Choroid plexus epithelial cell (primary cell): Measurements from ENCODE around the gene BMP7.

ENCODE experiments used
- DNase-seq: peaks from one replicate; pipeline ENCODE4 v3.0.0-alpha.2; 2010; ENCODE audit warnings: low read depth
- H3K4me3 ChIP-seq: 2 replicates; pipeline ENCODE4 v1.5.1; 2011; ENCODE audit warnings: low read depth, mild to moderate bottlenecking, control low read depth, low read length, moderate library complexity
- TF ChIP-seq, protein P1 (sequence below): conservative IDR thresholded peaks from 2 replicates; pipeline ENCODE4 v1.5.1; 2011; ENCODE audit warnings: low read depth, mild to moderate bottlenecking, control low read depth, inconsistent platforms, low read length, moderate library complexity

The BMP7 gene

DNA sequence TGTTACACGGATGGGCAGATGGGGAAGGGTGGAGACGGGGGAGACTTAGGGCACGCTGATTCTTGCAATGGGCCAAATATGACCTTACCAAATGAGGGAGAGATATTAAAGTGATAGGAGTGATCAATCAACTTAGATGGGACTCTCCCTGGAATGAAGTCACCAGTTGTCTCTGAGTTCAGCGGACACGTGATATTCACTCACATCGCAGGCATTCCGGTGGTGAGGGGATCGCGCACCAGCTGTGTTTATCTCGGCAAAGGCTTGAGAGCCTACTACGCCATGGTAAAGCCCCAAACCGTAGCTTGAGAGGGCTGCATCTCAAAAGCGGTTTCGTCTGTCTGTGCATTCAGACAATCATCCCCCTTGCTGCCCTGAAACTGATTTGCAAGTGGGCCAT is 5.5 kb downstream of the BMP7 start:
- peak; percentile 9 for DNase-seq
- H3K4me3 ChIP-seq: no peak overlapping the region
- TF ChIP-seq, protein P1, sequence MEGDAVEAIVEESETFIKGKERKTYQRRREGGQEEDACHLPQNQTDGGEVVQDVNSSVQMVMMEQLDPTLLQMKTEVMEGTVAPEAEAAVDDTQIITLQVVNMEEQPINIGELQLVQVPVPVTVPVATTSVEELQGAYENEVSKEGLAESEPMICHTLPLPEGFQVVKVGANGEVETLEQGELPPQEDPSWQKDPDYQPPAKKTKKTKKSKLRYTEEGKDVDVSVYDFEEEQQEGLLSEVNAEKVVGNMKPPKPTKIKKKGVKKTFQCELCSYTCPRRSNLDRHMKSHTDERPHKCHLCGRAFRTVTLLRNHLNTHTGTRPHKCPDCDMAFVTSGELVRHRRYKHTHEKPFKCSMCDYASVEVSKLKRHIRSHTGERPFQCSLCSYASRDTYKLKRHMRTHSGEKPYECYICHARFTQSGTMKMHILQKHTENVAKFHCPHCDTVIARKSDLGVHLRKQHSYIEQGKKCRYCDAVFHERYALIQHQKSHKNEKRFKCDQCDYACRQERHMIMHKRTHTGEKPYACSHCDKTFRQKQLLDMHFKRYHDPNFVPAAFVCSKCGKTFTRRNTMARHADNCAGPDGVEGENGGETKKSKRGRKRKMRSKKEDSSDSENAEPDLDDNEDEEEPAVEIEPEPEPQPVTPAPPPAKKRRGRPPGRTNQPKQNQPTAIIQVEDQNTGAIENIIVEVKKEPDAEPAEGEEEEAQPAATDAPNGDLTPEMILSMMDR: no peak

DNA sequence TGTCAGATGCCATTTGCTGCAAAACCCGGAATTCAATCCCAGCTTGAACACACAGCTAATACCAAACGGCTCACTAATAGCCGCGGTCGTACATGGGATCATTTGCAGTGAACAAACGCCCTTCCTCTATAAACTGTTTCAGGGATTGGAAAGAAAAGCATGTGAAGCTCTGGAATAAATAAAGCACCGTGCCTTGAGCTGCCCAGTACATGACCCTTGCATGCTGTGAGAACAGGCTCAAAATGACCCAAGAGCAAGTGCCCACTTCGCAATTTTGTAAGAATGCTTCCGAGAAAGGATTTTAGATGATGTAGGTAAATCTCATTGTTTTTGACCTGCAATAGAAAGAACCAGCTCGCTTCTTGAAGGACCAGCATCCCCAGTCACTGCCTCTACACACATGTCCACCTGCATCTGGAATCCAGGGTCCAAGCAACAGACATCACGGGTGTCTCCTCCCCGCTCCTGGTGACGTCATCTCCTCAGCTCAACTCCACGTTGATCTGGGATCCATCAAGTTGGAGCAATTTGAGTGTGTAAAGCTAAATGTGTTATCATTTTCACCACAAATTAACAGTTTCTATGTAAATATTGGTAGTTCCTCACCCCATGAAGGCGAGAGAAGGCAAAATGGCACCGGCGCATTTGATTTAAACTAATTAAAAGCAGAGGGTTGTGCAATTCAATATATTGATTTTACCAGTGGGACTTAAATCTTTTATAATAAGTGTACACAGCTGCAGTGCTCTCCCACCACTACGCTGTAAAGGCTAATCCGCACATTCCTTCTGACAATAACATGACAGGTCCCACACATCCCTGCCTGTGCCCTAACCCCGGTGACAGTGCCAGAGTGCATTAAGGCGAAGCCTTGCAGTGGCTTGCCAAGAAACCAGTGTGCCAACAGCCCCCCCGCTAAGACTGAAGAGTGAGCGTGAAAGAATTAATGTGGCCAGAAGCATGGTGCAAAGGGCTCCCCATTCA is 6.2 kb downstream of the BMP7 start:
- TF ChIP-seq, protein P1: no peak
- H3K4me3 ChIP-seq: no peak overlapping the region
- DNase-seq: no peak

DNA sequence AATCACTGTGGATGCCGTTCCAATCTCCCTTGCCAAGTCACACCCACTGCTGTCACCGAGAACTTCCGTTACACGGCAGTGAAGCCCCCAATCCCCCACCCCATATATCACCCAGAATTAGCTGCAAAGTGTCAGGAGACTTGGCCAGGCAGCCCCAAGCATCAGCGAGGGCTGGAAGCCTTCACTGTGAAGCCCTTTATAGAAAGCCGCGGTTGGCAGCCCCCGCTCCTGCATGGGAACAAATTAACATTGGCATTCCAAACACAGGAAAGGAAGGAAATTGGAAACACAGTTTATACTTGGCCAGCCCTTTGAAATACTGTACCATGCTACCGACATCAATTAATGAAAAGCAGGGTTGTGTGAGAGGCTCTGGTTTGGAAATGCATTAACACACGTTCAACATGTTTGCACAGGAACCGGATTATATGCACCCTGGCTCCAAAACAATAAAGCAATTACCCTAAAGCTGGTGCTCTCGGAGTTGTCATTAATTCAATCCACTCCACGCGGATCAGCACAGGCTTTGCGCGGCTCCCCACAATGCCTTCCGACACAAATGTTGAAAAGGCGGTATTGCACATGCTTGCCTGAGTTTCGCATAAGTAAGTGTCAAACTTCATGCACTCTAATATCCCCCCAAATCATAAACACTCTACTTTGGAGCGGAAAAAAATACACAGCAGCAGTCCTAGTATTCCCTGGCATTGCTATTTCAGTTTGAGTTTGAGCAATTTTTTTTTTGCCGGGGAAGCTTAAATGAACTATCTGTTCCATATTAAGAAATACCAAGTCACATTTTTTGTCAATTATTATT is 7.1 kb downstream of the BMP7 start:
- no peak overlapping the region for H3K4me3 ChIP-seq
- no peak for DNase-seq
- TF ChIP-seq, protein P1: no peak

DNA sequence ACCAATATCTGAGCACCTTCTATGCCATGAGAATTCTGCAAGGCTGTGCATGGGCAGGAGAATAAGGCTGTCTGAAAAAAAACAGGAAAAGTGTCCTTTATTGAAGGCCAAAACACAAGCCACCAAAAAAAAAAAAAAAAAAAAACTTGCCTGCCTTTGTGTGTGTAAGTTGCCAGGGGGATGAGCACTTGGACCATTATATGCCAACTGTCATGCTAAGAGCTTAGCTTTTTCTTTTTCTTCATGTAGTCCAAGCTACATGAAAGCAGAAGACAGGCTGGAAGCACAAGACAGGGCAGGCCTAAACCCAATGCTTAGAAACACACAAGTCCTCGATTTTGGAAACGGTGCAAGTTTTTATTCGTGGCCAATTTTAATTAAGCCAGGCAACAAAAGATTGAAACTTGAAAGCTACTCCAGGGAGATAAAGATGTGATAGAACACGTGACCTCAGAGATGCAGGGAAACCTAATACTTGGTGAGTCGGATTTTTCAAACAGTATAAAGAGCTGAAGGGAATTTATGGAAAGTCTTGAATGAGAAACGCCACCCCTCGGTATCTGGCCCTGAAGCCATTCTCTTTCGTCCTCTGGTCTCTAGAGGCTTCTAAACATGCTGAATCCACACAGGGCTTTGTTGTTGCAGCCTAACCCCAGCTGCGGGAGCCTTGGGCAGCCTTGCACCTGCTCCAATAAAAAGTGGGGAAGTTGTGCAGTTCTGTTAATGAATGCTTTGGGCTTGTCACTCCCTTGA is 8.6 kb downstream of the BMP7 start:
- TF ChIP-seq, protein P1: no peak
- H3K4me3 ChIP-seq: no peak overlapping the region
- no peak for DNase-seq

DNA sequence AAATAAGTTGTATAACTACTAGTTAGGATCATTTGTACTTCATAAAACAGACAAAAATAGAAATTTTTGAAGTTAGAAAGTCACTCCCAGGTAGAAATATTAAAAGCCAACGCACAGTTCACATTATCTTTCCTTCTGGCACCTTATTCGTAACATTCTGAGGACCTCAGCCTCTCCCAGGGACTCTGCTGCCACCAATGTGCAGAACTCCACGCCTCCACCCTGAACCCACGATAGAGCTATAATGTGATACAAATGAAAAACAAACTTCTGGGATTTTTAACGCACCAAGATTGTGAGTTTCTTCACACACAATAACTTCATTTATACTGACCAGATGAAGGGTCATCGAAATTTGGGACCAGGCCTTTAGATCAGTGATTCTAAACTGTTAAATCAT is 9.5 kb downstream of the BMP7 start:
- TF ChIP-seq, protein P1: no peak
- no peak for DNase-seq
- no peak overlapping the region for H3K4me3 ChIP-seq

DNA sequence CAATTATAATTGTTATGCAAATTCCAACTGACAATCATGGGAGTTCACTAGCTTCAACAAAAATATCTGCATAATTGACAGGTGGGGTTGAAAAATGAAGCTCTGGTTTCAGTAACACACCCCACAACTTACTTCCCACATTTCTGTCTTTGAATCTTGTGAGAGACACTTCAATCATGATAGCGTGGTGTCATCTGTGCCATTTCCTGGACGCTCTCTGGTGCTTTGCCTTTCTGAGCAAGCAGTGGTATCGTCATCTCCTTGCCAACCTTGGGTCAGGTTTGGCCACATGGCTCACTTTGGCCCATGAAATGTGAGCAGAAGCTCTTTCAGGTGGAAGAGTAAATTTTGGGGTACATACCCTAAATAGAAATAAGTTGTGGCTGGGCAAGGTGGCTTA is 10.2 kb downstream of the BMP7 start:
- H3K4me3 ChIP-seq: no peak overlapping the region

More for the DNA sequence above, 10.2 kb downstream of the BMP7 start:
- TF ChIP-seq, protein P1: no peak
- DNase-seq: no peak
